DND-41 (cell line): ENCODE measurements around the gene SPINK2.

Experiments used
- ATAC-seq: fragments of 200-7000 bp; cut with Tn5 transposase; 3 replicates; pipeline ENCODE4 v1.9.1; 2021; ENCODE audit warnings: low read depth; ENCODE audit not compliant: insufficient read depth
- DNase-seq: peaks from one replicate; pipeline ENCODE4 v3.0.0-alpha.2; 2020
- H2AFZ ChIP-seq: 2 replicates; pipeline ENCODE4 v1.6.0; 2012; ENCODE audit warnings: low read depth, low read length
- H3K27ac ChIP-seq: 2 replicates; pipeline ENCODE4 v1.5.1; 2012; ENCODE audit warnings: low read length, inconsistent platforms
- H3K27me3 ChIP-seq: fragments of 200-600 bp; sonication (generic); 2 replicates; pipeline ENCODE4 v1.6.0; 2012; ENCODE audit warnings: low read length, mild to moderate bottlenecking, inconsistent platforms; ENCODE audit not compliant: insufficient read depth, poor library complexity
- H3K36me3 ChIP-seq: 2 replicates; pipeline ENCODE4 v1.5.1; 2012; ENCODE audit warnings: low read length, inconsistent platforms; ENCODE audit not compliant: insufficient read depth
- H3K4me1 ChIP-seq: 2 replicates; pipeline ENCODE4 v1.5.1; 2012; ENCODE audit warnings: mild to moderate bottlenecking, low read length; ENCODE audit not compliant: insufficient read depth
- H3K4me2 ChIP-seq: 2 replicates; pipeline ENCODE4 v1.6.0; 2012; ENCODE audit warnings: mild to moderate bottlenecking, moderate library complexity, low read length, inconsistent platforms; ENCODE audit not compliant: insufficient read depth
- H3K4me3 ChIP-seq, 2 experiments: fragments of 200-600 bp in 1 of 2; shearing (Covaris generic) in 1 of 2; 2 replicates each; pipeline ENCODE4 v1.5.1; 2012 to 2016; ENCODE audit warnings: inconsistent platforms in 2 of 2, low read length in 2 of 2, mild to moderate bottlenecking in 2 of 2, low read depth in 1 of 2, moderate library complexity in 1 of 2
- H3K79me2 ChIP-seq: 2 replicates; pipeline ENCODE4 v1.6.0; 2012; ENCODE audit warnings: low read length, inconsistent platforms; ENCODE audit not compliant: insufficient read depth
- H3K9ac ChIP-seq: 2 replicates; pipeline ENCODE4 v1.6.0; 2012; ENCODE audit warnings: low read depth, mild to moderate bottlenecking, inconsistent platforms, low read length, moderate library complexity
- H3K9me3 ChIP-seq: 2 replicates; pipeline ENCODE4 v1.5.1; 2012; ENCODE audit warnings: low read length, moderate library complexity, mild to moderate bottlenecking, inconsistent platforms; ENCODE audit not compliant: insufficient read depth, severe bottlenecking
- H4K20me1 ChIP-seq: 2 replicates; pipeline ENCODE4 v1.6.0; 2012; ENCODE audit warnings: low read length; ENCODE audit not compliant: insufficient read depth
- CTCF ChIP-seq: IDR thresholded peaks from 2 replicates; pipeline ENCODE4 v1.5.1; 2012; ENCODE audit warnings: borderline replicate concordance, low read length, moderate library complexity, mild to moderate bottlenecking; ENCODE audit not compliant: poor library complexity, severe bottlenecking; ENCODE audit errors: extremely low read depth
- EZH2 ChIP-seq: IDR thresholded peaks from 3 replicates; pipeline ENCODE4 v1.6.1; 2012; ENCODE audit warnings: borderline replicate concordance, low read depth, mild to moderate bottlenecking, moderate library complexity, low read length, inconsistent platforms; ENCODE audit not compliant: severe bottlenecking

Gene SPINK2

DNA sequence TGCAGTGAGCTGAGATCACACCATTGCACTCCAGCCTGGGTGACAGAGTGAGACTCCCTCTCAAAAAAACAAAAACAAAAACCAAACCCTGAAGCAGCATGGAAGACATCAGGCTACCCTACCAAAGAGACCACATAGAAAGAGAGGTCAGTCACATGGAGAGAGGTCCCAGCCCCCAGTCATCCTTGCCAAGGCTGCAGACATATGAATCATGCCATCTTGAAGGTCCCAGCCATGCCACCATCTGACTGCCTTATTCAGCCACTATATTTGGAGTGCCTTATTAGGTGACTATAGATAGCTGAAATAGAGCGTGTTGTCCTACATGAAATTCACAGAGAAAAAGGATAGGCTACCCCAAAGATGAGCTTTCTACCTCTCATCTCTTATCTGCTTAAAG, 48.2 kb downstream of the SPINK2 start:
- Histone ChIP-seq H3K27me3 (no peaks in the 10 kb centered on the region), H3K4me3 (no peak overlapping the region), H3K79me2 (no peaks in the 10 kb centered on the region), H3K9ac (no peak overlapping the region), H3K4me1 (no peaks in the 10 kb centered on the region), H3K27ac (no peak overlapping the region), H3K9me3 (no peaks in the 10 kb centered on the region), H2AFZ (no peak overlapping the region), H3K36me3 (no peaks in the 10 kb centered on the region), H4K20me1 (no peaks in the 10 kb centered on the region), H3K4me2 (no peak overlapping the region)
- ATAC-seq (no peak), DNase-seq (no peak)
- no peak for TF ChIP-seq EZH2
- no peak for TF ChIP-seq CTCF

DNA sequence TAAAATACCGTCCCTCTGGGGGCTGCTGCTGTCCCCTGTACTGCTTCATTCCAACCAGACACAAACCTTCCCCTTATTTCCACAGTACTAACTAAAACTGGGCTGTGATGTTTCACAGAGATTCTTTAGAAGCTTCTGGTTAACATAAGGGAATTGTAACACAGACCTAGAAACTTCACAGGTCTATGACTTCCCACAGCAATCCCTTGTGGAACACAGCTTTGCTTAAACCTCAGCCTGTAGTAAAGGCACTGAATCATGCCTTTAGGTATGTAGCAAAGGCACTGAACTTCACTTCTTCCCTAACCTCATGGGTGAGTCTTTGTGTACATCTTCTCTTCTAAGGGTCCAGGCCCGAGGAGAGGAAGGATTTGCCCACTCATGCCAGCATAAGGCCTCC, 49.4 kb downstream of the SPINK2 start:
- Histone ChIP-seq H2AFZ (no peak overlapping the region), H3K9ac (no peak overlapping the region), H3K4me2 (no peak overlapping the region), H3K4me3 (no peak overlapping the region), H4K20me1 (no peaks in the 10 kb centered on the region), H3K36me3 (no peaks in the 10 kb centered on the region), H3K79me2 (no peaks in the 10 kb centered on the region), H3K27me3 (no peaks in the 10 kb centered on the region), H3K27ac (no peak overlapping the region), H3K4me1 (no peaks in the 10 kb centered on the region), H3K9me3 (no peaks in the 10 kb centered on the region)
- DNase-seq (no peak), ATAC-seq (no peak)
- TF ChIP-seq EZH2 (no peak), CTCF (no peak)

DNA sequence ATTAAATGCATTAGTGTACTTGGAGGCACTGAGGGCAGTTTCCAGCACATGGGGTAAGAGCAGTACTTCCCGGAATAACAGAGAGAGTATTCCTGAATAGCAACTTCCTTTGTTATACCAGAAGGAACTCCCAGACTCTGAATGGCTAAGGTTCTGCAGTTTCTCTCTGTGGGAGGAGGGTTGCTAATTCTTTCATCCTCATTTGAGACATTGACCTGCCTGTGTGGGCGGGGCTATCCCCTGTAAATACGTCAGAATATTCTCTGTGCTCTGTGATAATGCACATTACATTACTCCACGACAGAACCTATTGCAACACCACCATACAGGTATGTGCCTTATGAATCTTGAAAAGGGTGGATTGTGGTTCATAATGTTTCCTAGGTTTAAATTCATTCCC, 52.7 kb downstream of the SPINK2 start:
- H4K20me1 ChIP-seq = no peaks in the 10 kb centered on the region
- no peaks in the 10 kb centered on the region for H3K27me3 ChIP-seq
- no peak overlapping the region for H2AFZ ChIP-seq

More for the DNA sequence above, 52.7 kb downstream of the SPINK2 start:
- H3K79me2 ChIP-seq = no peaks in the 10 kb centered on the region
- TF ChIP-seq EZH2 (no peak), CTCF (no peak)
- ATAC-seq = no peak
- H3K4me3 ChIP-seq = no peak overlapping the region
- H3K27ac ChIP-seq = no peak overlapping the region
- no peak for DNase-seq
- H3K9me3 ChIP-seq = no peaks in the 10 kb centered on the region
- H3K4me1 ChIP-seq = no peaks in the 10 kb centered on the region
- no peak overlapping the region for H3K9ac ChIP-seq
- no peaks in the 10 kb centered on the region for H3K36me3 ChIP-seq
- H3K4me2 ChIP-seq = no peak overlapping the region
